GM18502 (cell line): ENCODE results near the gene MED14.

Experiments
- ATAC-seq: cut with Tn5 transposase; IDR thresholded peaks from one replicate; pipeline ENCODE4 v1.9.1; 2021; ENCODE audit warnings: mild to moderate bottlenecking; ENCODE audit not compliant: unreplicated experiment, poor library complexity

MED14 gene

DNA sequence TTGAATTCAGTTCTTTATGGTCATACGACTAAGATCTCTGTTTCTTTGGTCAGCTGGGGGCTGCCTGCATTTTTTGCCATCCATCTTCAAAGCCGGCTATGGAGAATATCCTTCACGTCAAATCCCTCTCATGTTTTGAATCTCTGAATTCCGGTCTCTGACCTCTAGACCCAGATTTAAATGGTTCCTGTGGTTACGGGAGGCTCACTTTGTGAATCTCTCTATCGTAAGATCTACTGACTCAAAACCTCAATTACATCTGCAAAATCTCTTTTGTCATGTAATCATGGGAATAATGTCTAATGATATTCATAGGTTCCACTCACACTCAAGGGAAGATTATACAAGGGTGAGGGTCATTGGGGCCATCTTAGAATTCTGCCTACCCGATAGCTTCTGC lies 117.8 kb downstream of the MED14 start:
- no peak for ATAC-seq

DNA sequence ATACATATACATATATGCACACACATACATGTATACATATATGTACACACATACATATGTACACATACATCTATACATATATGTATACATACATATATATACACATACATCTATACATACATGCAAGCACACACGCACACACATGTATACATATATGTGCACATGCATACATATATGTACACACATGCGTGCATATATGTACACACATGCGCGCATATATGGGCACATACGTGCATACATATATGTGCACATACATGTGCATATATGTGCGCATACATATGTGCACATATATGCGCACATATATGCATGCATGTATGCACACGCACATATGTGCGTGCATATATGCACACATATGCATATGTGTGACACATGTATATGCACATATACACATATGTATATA lies 119.4 kb downstream of the MED14 start:
- no peak for ATAC-seq

DNA sequence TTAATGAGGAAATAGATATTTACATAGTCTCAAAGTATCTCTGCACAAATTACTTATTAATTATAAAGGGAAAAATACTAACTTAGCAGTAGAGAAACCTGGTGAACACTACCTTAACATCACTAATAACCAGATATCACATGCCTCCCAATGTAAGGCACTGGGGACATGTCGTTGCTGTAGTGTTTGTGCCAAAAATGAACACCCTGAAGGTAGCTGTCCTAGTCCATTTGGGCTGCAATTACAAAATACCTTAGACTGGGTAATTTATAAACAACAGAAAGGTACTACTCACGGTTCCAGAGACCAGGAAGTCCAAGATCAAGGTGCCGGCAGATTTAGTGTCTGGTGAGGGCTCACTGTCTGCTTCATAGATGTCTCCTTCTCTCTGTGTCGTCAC lies 122.8 kb downstream of the MED14 start:
- no peak for ATAC-seq

DNA sequence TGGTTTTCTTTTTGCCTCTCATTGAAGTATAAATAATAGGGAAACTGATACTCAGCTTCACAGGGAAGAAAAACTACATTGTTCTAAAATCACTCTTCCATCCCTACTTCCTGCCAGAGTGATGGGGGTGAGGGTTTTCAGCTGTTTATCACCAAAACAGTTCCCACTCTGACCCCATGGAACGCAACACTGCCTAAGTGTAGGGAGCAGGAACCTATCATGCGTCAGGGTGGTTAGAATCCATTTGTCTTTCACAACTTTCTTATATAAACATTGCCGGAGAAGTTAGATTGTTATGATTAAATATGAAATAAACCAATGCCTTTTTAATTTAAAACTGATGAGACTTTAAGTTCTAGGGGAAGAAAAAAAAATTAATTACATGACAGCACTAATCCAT lies 128.0 kb downstream of the MED14 start:
- no peak for ATAC-seq

DNA sequence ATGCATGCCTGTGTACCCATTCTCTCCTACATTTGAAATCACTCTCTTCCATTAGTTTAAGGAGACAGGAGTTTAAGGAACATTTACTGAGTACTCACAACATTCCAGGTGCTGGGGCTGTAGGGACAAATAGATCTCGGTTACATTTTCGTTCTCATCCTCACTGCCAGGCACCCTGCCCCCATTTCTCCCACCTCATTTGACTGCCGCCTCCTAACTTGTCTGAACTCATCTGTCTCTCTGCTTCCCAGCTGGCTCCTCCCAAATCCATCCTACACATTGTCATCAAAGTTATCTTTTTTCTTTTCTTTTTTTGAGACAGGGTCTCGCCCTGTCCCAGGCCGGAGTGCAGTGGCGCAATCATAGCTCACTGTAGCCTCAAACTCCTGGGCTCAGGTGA lies 131.9 kb downstream of the MED14 start:
- ATAC-seq, result no peak
